Measurements from ENCODE around the gene TFAP2B.

DNA sequence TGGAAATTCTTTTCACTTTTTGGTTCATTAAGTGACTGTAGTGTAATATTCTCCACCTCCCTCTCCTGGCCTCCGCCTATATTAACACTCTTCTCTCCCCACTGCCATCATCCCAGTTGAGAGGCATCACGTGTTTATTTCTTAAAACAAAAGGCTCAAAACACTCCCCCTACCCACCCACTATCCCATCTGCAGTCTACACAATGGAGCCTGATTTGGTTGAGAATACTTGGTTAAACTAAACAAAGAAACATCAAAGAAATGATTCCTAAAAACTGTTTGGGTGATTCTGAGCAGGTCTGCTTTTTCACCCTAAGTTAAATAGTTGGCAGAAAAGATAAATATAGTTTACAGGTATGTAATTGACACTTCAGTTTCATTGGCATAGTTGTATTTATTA lies 5.9 kb downstream of the TFAP2B start:
- TF ChIP-seq, protein P1, sequence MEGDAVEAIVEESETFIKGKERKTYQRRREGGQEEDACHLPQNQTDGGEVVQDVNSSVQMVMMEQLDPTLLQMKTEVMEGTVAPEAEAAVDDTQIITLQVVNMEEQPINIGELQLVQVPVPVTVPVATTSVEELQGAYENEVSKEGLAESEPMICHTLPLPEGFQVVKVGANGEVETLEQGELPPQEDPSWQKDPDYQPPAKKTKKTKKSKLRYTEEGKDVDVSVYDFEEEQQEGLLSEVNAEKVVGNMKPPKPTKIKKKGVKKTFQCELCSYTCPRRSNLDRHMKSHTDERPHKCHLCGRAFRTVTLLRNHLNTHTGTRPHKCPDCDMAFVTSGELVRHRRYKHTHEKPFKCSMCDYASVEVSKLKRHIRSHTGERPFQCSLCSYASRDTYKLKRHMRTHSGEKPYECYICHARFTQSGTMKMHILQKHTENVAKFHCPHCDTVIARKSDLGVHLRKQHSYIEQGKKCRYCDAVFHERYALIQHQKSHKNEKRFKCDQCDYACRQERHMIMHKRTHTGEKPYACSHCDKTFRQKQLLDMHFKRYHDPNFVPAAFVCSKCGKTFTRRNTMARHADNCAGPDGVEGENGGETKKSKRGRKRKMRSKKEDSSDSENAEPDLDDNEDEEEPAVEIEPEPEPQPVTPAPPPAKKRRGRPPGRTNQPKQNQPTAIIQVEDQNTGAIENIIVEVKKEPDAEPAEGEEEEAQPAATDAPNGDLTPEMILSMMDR (IDR thresholded peaks at IDR 0.05): no peak
- TF ChIP-seq EZH2 (IDR thresholded peaks at IDR 0.05): no peak

Measured in neural progenitor cell (in vitro differentiated cells).